GM12878 (cell line): ENCODE measurements around the gene LGALS3. TPM values are rescaled to one million over a fixed set of nuclear protein-coding genes. Genes with fewer than 3 reads are reported as not detected.

Experiments
- ATF7 ChIP-seq: fragments of 450-650 bp; IDR thresholded peaks from 2 replicates; pipeline ENCODE4 v1.6.1; 2016; ENCODE audit warnings: low read depth, mild to moderate bottlenecking
- BACH1 ChIP-seq: fragments of 450-650 bp; IDR thresholded peaks from 2 replicates; pipeline ENCODE4 v1.6.1; 2017; ENCODE audit warnings: mild to moderate bottlenecking, borderline replicate concordance
- BCL11A ChIP-seq: IDR thresholded peaks from 2 replicates; pipeline ENCODE4 v1.6.1; 2011; ENCODE audit warnings: low read depth, low read length
- BCL3 ChIP-seq: IDR thresholded peaks from 2 replicates; pipeline ENCODE4 v1.6.1; 2011; ENCODE audit warnings: borderline replicate concordance, low read depth, mild to moderate bottlenecking, moderate library complexity, low read length; ENCODE audit not compliant: insufficient read depth, poor library complexity, severe bottlenecking
- CBX3 ChIP-seq: fragments of 200-600 bp; sonication (generic); IDR thresholded peaks from 2 replicates; pipeline ENCODE4 v1.6.1; 2016; ENCODE audit warnings: low read depth, borderline replicate concordance
- ETV6 ChIP-seq, 2 experiments: fragments of 450-650 bp in 1 of 2; IDR thresholded peaks in 1 of 2; conservative IDR thresholded peaks in 1 of 2; 2 replicates each; pipeline ENCODE4 v1.6.1; 2014; ENCODE audit warnings: antibody characterized with exemption in 1 of 2, borderline replicate concordance in 1 of 2, low read depth in 1 of 2, mild to moderate bottlenecking in 1 of 2, moderate library complexity in 1 of 2
- FOXM1 ChIP-seq: IDR thresholded peaks from 2 replicates; pipeline ENCODE4 v1.6.1; 2012; ENCODE audit warnings: low read depth, mild to moderate bottlenecking, inconsistent platforms, low read length, moderate library complexity
- GABPA ChIP-seq: IDR thresholded peaks from 2 replicates; pipeline ENCODE4 v1.6.1; 2014; ENCODE audit warnings: antibody characterized with exemption, low read depth, mild to moderate bottlenecking, inconsistent platforms
- HDAC2 ChIP-seq: fragments of 200-600 bp; sonication (generic); IDR thresholded peaks from 2 replicates; pipeline ENCODE4 v1.6.1; 2017
- IRF4 ChIP-seq: IDR thresholded peaks from 2 replicates; pipeline ENCODE4 v1.6.1; 2011; ENCODE audit warnings: low read depth, low read length
- JUNB ChIP-seq: IDR thresholded peaks from 2 replicates; pipeline ENCODE4 v1.6.1; 2016; ENCODE audit warnings: antibody characterized with exemption, mild to moderate bottlenecking
- JUND ChIP-seq: IDR thresholded peaks from 2 replicates; pipeline ENCODE4 v1.6.1; 2012; ENCODE audit warnings: low read depth, mild to moderate bottlenecking, low read length, improper control_type of control experiment, moderate library complexity
- LARP7 ChIP-seq: fragments of 450-650 bp; IDR thresholded peaks from 2 replicates; pipeline ENCODE4 v1.6.1; 2017; ENCODE audit warnings: mild to moderate bottlenecking
- MEF2A ChIP-seq: IDR thresholded peaks from 2 replicates; pipeline ENCODE4 v1.6.1; 2011; ENCODE audit warnings: low read depth, mild to moderate bottlenecking, low read length, moderate library complexity; ENCODE audit not compliant: insufficient read depth
- MTA3 ChIP-seq: IDR thresholded peaks from 2 replicates; pipeline ENCODE4 v1.6.1; 2012; ENCODE audit warnings: low read length, inconsistent platforms, borderline replicate concordance
- MYC ChIP-seq: IDR thresholded peaks from 2 replicates; pipeline ENCODE4 v1.6.1; 2011; ENCODE audit warnings: mild to moderate bottlenecking, low read length, moderate library complexity, inconsistent platforms; ENCODE audit not compliant: insufficient read depth, insufficient replicate concordance, insufficient read length, severe bottlenecking
- NFYA ChIP-seq: IDR thresholded peaks from 2 replicates; pipeline ENCODE4 v1.6.1; 2011; ENCODE audit warnings: low read depth, mild to moderate bottlenecking, low read length, improper control_type of control experiment, borderline replicate concordance
- NR2C1 ChIP-seq: fragments of 450-650 bp; IDR thresholded peaks from 2 replicates; pipeline ENCODE4 v1.6.1; 2017; ENCODE audit warnings: antibody characterized with exemption, mild to moderate bottlenecking, moderate library complexity
- NR2F1 ChIP-seq: fragments of 450-650 bp; conservative IDR thresholded peaks from 2 replicates; pipeline ENCODE4 v1.6.1; 2017; ENCODE audit warnings: mild to moderate bottlenecking
- NRF1 ChIP-seq: conservative IDR thresholded peaks from 2 replicates; pipeline ENCODE4 v1.6.1; 2011; ENCODE audit warnings: mild to moderate bottlenecking, low read depth, low read length, improper control_type of control experiment
- PAX5 ChIP-seq: IDR thresholded peaks from 2 replicates; pipeline ENCODE4 v1.6.1; 2011; ENCODE audit warnings: low read depth, low read length, borderline replicate concordance
- RB1 ChIP-seq: fragments of 450-650 bp; formaldehyde crosslinking; IDR thresholded peaks from 2 replicates; pipeline ENCODE4 v1.6.1; 2017; ENCODE audit warnings: mild to moderate bottlenecking, borderline replicate concordance
- RCOR1 ChIP-seq: conservative IDR thresholded peaks from 2 replicates; pipeline ENCODE4 v1.6.1; 2012; ENCODE audit warnings: low read depth, low read length, improper control_type of control experiment
- SUPT20H ChIP-seq: IDR thresholded peaks from 2 replicates; pipeline ENCODE4 v1.6.1; 2011; ENCODE audit warnings: low read depth, mild to moderate bottlenecking, low read length, moderate library complexity, borderline replicate concordance; ENCODE audit not compliant: control insufficient read depth
- TCF3 ChIP-seq: IDR thresholded peaks from 2 replicates; pipeline ENCODE4 v1.6.1; 2012; ENCODE audit warnings: low read depth, mild to moderate bottlenecking, low read length, borderline replicate concordance; ENCODE audit not compliant: insufficient read depth
- WRNIP1 ChIP-seq: IDR thresholded peaks from 2 replicates; pipeline ENCODE4 v1.6.1; 2011; ENCODE audit warnings: low read depth, low read length, improper control_type of control experiment, borderline replicate concordance
- polyA plus RNA-seq, 11 experiments: library from polyadenylated mRNA; depleted of rRNA in 4 of 11; unstranded in 6 of 11; stranded (reverse) in 5 of 11; fragments of >200 nt; fragmentation: Nextera tagmentation in 4 of 11; fragmentation: Illumina TruSeq in 1 of 11; extraction: Ambion mirVana in 4 of 11; extraction: Trizol in 1 of 11; gene quantifications; 1 replicate in 1 of 11; 2 replicates in 10 of 11; pipeline versions ENCODE4 v1.2.1 to v1.2.3, GENCODE V29; 2011 to 2016; ENCODE audit warnings: inconsistent platforms in 2 of 11, missing spikeins in 2 of 11, low read depth in 1 of 11
- total RNA-seq, 4 experiments: library from RNA; depleted of rRNA in 3 of 4; stranded (reverse); fragments of >200 nt in 3 of 4; fragmentation: Illumina TruSeq in 1 of 4; extraction: Trizol in 1 of 4; gene quantifications; 2 replicates each; pipeline versions ENCODE4 v1.2.1 to v1.2.3, GENCODE V29; 2013 to 2021
- TF ChIP-seq, protein P1 (sequence below): IDR thresholded peaks from 2 replicates; pipeline ENCODE4 v1.6.1; 2011; ENCODE audit warnings: mild to moderate bottlenecking, low read depth, low read length, moderate library complexity; ENCODE audit not compliant: insufficient replicate concordance
- TF ChIP-seq, protein P2 (sequence below): fragments of 450-650 bp; IDR thresholded peaks from 2 replicates; pipeline ENCODE4 v1.6.1; 2017; ENCODE audit warnings: mild to moderate bottlenecking, low read depth, inconsistent platforms; ENCODE audit not compliant: poor library complexity, severe bottlenecking

Gene LGALS3
- total and polyA plus RNA-seq, 10 of the 15 experiments (the other 5 are each of a cell fraction or from before 2014, with no cell fraction given), result 1.5 to 34.2 (median 18.4) TPM

GRCh38 chr14:55103005-55103640 is 25.9 kb upstream of the LGALS3 start (continued):
- TF ChIP-seq JUNB, result no peak; the same call in 1 of the 2 replicates
- no peak for TF ChIP-seq WRNIP1
- TF ChIP-seq RB1, result no peak
- TF ChIP-seq RCOR1, result no peak
- no peak for TF ChIP-seq HDAC2
- no peak for TF ChIP-seq FOXM1
- TF ChIP-seq CBX3, result no peak
- peak; percentile 77 for TF ChIP-seq NR2F1
- TF ChIP-seq ETV6 (conservative IDR thresholded peaks at IDR 0.05 in 1 of 2, IDR thresholded peaks at IDR 0.05 in 1 of 2; ENCODE audit: borderline replicate concordance in 1 of 2, low read depth in 1 of 2), result 0 out of 4 replicates have a peak, but pooled peaks of 1 of the 2 experiments have one; percentile 18
- TF ChIP-seq NR2C1, result peak; percentile 72
- no peak for TF ChIP-seq NRF1
- no peak for TF ChIP-seq SUPT20H
- TF ChIP-seq BCL3, result no peak
- no peak for TF ChIP-seq LARP7
- no peak for TF ChIP-seq MEF2A
- TF ChIP-seq ATF7, result peak; percentile 10; the same call in 1 of the 2 replicates
- TF ChIP-seq MTA3, result no peak; the same call in 1 of the 2 replicates
- TF ChIP-seq BCL11A, result no peak; the same call in 1 of the 2 replicates
- peak; percentile 79 for TF ChIP-seq PAX5
- TF ChIP-seq NFYA, result no peak
- TF ChIP-seq, protein P1, sequence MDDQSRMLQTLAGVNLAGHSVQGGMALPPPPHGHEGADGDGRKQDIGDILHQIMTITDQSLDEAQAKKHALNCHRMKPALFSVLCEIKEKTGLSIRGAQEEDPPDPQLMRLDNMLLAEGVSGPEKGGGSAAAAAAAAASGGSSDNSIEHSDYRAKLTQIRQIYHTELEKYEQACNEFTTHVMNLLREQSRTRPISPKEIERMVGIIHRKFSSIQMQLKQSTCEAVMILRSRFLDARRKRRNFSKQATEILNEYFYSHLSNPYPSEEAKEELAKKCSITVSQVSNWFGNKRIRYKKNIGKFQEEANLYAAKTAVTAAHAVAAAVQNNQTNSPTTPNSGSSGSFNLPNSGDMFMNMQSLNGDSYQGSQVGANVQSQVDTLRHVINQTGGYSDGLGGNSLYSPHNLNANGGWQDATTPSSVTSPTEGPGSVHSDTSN, result no peak
- peak; percentile 71; the same call in 1 of the 2 replicates for TF ChIP-seq BACH1
- TF ChIP-seq, protein P2, sequence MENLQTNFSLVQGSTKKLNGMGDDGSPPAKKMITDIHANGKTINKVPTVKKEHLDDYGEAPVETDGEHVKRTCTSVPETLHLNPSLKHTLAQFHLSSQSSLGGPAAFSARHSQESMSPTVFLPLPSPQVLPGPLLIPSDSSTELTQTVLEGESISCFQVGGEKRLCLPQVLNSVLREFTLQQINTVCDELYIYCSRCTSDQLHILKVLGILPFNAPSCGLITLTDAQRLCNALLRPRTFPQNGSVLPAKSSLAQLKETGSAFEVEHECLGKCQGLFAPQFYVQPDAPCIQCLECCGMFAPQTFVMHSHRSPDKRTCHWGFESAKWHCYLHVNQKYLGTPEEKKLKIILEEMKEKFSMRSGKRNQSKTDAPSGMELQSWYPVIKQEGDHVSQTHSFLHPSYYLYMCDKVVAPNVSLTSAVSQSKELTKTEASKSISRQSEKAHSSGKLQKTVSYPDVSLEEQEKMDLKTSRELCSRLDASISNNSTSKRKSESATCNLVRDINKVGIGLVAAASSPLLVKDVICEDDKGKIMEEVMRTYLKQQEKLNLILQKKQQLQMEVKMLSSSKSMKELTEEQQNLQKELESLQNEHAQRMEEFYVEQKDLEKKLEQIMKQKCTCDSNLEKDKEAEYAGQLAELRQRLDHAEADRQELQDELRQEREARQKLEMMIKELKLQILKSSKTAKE, result peak; percentile 72
- no peak for TF ChIP-seq GABPA
- TF ChIP-seq IRF4, result no peak
- no peak for TF ChIP-seq JUND
- no peak for TF ChIP-seq TCF3
- no peak for TF ChIP-seq MYC
